OCI-LY7 (cell line): ENCODE measurements around the gene SLC29A1.

Experiments used
- CTCF ChIP-seq: fragments of 200-600 bp; sonication (generic); conservative IDR thresholded peaks from 2 replicates; pipeline ENCODE4 v1.5.1; 2014; ENCODE audit warnings: mild to moderate bottlenecking, antibody characterized with exemption, low read length, moderate library complexity, mixed read lengths
- EZH2phosphoT487 ChIP-seq: fragments of 200-600 bp; sonication (generic); IDR thresholded peaks from 2 replicates; pipeline ENCODE4 v1.6.1; 2018; ENCODE audit warnings: low read depth, borderline replicate concordance, mild to moderate bottlenecking, mixed run types, antibody characterized with exemption, low read length, moderate library complexity, mixed read lengths

GRCh38 chr6:44219815-44220784, 3.3 kb upstream of the SLC29A1 start:
- TF ChIP-seq CTCF: 0 out of 2 replicates have a peak, but pooled peaks have one; percentile 27
- TF ChIP-seq EZH2phosphoT487: no peak
